Measurements from ENCODE around the gene VWA8.
"Not testable (repeated sequence)": the region's sequence is repeated elsewhere in the genome, so short reads cannot be mapped to it uniquely, and the experiment has no call there.

Gene VWA8

DNA sequence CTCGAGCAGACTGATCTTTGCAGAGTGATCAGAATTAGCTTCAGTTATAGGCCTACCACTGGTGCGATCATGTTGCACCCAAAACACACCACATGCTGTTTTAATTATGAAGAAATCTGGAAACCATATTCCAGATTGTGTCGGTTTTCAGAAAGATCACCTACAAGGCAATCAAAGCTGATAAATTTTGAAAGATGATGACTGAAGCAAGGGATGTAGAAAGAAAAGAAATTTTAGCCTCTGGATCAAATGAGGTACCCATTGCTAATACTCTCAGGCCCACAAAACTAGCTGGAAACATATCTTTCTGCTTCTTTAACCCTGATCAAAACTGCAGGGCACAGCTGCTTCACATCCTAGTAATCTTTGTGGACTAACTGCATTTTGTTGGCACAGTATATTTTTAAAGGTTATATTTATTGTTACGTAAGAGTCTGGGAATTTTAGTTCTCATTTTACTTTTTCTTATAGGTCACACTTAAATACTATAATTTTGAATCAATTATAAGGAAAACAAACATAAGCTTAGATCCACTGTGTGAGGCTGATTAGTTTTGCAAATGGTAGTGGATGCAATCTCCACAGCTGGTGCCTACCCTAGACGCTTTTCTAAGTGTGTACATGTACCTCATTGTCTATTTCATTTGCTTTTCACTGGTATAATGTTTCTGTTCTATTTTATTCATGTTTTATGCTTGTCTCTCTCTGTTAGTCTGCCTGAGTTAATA, 352.6 kb downstream of the VWA8 start:
- no peak for DNase-seq

GRCh38 chr13:41606646-41607045, 354.3 kb downstream of the VWA8 start:
- DNase-seq: no peak

DNA sequence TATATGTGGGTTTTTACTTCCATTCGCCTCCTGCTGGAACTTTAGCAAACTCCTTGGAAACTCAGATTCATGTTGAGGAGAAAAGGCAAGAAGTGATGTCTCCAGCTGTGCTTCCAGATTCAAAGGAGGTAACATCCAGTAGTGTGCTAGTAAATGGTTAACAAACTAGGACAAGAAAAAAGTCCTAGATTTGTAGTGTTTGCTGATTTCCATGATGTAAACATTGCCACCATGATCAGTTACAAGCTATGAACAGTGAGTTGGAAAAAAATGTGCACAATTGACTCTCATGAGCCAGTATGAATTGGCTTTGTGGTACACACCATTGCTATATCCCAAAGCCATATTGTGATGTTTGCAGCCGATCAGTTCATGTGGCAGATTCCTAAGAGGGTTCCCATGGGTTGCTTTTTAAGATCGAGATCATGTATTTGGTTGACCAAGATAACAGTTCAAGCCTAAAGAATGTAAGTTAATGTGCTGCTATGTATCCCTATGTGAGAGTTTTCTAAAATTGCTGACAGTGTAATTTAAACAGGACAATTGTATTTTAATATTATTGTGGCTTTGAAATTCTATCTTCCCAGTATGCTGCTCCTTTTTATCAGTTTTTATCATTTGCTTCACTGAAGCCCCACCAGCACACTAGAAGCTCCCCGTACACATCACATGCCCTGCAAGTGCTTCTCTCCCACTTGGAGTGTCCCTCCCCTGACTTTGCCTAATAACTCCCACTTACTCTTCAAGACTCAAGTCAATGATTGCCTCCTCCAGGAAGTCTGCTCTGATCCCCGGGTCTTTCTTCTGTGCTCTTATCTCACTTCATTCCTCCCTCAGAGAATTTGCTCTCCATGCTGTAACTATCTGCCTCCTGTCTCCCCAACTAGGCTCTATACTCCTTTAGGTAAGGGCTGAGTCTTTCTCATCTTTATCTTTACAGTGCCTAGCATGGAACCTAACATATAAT, 355.3 kb downstream of the VWA8 start:
- no peak for DNase-seq

GRCh38 chr13:41603917-41604316, 357.0 kb downstream of the VWA8 start:
- DNase-seq: no peak

GRCh38 chr13:41601718-41602445, 359.0 kb downstream of the VWA8 start:
- no peak for DNase-seq

DNA sequence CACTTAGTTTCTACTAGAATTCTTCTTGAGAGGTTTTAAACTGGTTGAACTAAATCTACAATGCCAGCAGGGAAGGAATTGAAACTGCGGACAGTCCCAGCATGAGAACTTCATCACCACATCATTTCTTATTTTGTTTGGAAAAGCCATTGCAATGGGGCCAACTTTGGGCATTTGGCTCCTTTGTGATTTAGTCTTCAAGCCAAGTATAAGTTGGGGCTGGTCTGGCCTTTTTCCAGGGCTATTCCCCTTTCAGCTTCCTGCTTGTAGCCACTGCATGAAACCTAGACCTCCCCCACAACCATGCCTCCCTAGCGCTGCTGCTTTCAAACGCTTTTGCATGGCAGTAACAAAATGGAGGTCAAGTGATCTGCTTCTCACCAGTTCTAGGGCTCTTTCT, 361.3 kb downstream of the VWA8 start:
- DNase-seq: no peak

- DNase-seq: no peak
Observed at GRCh38 chr13:41597348-41598041, 363.4 kb downstream of the VWA8 start.

DNA sequence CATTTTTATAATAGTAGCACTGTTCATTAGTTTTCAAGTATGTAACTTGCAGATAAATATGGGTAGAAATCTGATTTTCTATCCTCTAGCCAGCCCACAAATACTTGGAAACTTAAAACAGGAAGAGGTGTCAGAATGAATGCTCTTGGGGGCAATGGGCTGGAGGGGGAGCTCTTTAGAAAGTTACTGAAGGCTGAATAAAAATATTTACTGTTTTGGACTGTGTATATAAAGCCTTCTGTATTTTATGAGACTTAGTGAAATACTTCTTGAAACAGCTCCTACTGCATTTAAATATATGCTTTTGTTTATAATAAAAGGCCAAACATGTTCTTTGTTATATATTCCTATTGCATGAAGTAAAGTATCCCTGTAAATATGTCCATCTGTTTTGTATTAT, 364.7 kb downstream of the VWA8 start:
- DNase-seq: no peak

- DNase-seq: no peak
Observed at GRCh38 chr13:41595298-41595697, 365.6 kb downstream of the VWA8 start.

GRCh38 chr13:41590643-41591042, 370.3 kb downstream of the VWA8 start:
- DNase-seq: no peak

DNA sequence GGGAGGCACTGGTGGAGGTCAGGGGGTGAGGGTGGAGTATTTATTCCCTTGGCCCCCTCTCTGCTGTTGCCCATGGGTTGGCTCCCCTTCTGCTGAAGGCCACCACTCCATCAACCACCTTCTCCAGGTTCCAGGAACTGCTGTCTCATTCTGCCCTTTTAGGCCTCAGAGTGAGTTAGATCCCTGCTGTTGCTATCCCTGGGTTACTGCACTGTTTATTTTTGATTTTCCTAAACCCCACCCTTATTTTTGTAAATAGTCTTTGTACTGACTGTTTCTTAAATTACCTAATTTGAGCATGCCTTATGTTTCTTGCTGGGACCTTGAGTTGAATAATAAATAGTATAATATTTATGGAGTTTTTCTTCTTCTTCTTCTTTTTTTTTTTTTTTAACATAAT, 370.8 kb downstream of the VWA8 start:
- no peak for DNase-seq

- DNase-seq: no peak
Observed at GRCh38 chr13:41589434-41589833, 371.5 kb downstream of the VWA8 start.

- peak; percentile 56 to 62 for DNase-seq
Observed at GRCh38 chr13:41588899-41589298, 372.0 kb downstream of the VWA8 start.

DNA sequence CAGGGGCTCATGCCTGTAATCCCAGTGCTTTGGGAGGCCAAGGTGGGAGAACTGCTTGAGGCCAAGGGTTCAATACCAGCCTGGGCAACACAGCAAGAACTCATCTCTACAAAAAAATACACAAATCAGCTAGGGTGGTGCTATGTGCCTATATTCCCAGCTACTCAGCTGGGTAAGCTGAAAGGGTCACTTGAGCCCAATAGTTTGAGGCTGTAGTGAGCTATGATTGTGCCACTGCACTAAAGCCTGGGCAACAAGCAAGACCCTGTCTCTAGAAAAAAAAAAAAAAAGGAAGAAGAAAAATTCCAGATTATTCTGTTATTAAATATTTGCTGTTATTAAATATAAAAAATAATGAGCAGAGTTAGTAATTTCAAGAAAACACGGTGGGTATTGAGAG, 372.5 kb downstream of the VWA8 start:
- DNase-seq: no peak

- DNase-seq: peak in 1 of 2 experiments; percentile 36
Observed at GRCh38 chr13:41587490-41587889, 373.4 kb downstream of the VWA8 start.

- DNase-seq: no peak
Observed at GRCh38 chr13:41586216-41586615, 374.7 kb downstream of the VWA8 start.

GRCh38 chr13:41582027-41582463, 378.9 kb downstream of the VWA8 start:
- no peak for DNase-seq

- DNase-seq: no peak
Observed at GRCh38 chr13:41580345-41580744, 380.6 kb downstream of the VWA8 start.

DNA sequence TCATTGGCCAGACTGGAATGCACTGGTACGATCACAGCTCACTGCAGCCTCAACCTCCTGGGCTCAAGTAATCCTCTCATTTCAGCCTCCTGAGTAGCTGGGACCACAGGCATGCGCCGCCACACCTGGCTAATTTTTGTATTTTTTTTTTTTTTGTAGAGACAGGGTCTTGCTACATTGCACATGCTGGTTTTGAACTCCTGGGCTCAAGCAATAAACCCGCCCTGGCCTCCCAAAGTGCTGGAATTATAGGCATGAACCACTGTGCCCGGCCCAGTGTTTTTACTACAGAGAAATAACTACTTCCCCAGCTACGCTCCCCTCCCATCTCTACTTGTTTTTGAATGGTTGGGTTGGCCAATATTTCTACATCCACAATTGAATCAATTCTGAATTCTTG, 381.0 kb downstream of the VWA8 start:
- DNase-seq: no peak

GRCh38 chr13:41579168-41579567, 381.7 kb downstream of the VWA8 start:
- DNase-seq: no peak

- no peak for DNase-seq
Observed at GRCh38 chr13:41578371-41578770, 382.5 kb downstream of the VWA8 start.

GRCh38 chr13:41577436-41577835, 383.5 kb downstream of the VWA8 start:
- no peak for DNase-seq

GRCh38 chr13:41573640-41574039, 387.3 kb downstream of the VWA8 start:
- DNase-seq: not testable (repeated sequence)
